ENCODE measurements around the gene SCNN1B. TPM values are rescaled to one million over a fixed set of nuclear protein-coding genes. Genes with fewer than 3 reads are reported as not detected.
"Not testable (repeated sequence)": the region's sequence is repeated elsewhere in the genome, so short reads cannot be mapped to it uniquely, and the experiment has no call there.

The SCNN1B gene
- total RNA-seq, 1 donor, result not detected

DNA sequence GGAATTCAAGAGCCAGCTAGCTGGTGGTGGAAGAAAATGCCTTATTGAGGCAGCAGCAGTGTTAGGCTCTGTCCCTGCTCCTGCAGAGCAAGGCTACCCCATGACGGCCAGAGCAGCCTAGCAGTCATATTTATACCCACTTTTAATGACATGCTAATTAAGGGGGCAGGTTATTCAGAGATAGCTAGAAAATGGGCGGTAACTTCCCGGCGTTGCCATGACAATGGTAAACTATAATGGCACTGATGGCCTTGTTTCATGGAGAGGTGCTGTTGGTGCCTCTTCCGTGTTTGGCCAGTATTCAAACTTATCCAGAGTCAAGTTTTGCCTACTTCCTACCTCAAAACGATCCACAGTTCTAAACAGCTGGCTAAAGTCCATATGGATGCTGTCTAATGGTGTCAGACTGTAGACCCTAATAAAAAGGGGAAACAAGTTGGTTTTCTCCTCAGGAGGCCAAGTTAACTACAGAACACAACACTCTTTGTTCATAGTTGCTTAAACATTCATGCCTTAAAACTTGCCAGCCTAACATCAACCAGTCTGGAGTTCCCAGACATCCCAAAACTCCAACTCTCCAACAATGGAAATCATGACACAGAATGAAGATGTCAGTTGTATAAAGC lies 3.7 kb upstream of the SCNN1B start:
- TF ChIP-seq, protein P1, sequence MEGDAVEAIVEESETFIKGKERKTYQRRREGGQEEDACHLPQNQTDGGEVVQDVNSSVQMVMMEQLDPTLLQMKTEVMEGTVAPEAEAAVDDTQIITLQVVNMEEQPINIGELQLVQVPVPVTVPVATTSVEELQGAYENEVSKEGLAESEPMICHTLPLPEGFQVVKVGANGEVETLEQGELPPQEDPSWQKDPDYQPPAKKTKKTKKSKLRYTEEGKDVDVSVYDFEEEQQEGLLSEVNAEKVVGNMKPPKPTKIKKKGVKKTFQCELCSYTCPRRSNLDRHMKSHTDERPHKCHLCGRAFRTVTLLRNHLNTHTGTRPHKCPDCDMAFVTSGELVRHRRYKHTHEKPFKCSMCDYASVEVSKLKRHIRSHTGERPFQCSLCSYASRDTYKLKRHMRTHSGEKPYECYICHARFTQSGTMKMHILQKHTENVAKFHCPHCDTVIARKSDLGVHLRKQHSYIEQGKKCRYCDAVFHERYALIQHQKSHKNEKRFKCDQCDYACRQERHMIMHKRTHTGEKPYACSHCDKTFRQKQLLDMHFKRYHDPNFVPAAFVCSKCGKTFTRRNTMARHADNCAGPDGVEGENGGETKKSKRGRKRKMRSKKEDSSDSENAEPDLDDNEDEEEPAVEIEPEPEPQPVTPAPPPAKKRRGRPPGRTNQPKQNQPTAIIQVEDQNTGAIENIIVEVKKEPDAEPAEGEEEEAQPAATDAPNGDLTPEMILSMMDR (IDR thresholded peaks at IDR 0.05; ENCODE audit: insufficient read depth, low read length), result no peak
- H3K4me3 ChIP-seq (ENCODE audit: low read depth, low read length), result no peak overlapping the region
- DNase-seq (ENCODE audit: low read depth), result no peak

DNA sequence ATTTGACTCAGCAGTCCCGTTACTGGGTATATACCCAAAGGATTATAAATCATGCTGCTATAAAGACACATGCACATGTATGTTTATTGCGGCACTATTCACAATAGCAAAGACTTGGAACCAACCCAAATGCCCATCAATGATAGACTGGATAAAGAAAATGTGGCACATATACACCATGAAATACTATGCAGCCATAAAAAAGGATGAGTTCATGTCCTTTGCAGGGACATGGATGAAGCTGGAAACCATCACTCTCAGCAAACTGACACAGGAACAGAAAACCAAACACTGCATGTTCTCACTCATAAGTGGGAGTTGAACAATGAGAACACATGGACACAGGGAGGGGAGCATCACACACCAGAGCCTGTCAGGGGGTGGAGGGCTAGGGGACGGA lies 2.3 kb upstream of the SCNN1B start:
- H3K4me3 ChIP-seq (ENCODE audit: low read depth, low read length); DNase-seq (ENCODE audit: low read depth): not testable (repeated sequence)

DNA sequence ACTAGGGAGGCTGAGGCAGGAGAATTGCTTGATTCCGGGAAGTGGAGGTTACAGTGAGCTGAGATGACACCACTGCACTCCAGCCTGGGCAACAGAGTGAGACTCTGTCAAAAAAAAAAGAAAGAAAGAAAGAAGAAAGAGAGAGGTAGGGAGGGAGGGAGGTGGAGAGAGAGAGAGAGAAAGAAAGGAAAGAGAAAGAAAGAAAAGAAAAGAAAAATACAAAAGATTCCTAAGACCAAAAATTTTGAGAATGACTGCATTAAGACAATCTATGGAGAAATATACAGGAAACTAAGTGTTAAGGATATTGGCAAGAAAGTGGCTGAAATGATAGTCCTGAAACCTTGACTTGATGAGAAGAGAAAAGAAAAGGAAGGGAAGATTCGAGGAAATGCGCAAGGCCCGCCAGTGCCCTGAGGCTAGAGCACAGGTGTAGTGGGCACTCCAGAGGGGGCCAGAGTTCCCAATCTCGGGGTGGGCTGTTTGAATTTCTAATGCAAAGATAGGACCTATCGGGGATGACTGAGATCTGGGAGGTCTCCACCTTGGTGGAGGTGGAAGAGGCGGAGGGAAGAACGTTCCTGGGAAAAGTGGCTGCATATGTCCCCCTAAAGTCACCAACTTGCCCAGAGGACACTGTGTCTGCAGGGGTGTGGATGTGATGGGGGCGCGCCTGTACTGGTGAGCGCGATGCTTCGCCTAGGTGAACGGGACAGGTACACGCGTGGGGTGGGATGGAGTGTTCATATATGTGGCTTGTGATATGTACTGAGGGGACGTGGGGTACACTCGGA lies 654 bp upstream of the SCNN1B start:
- DNase-seq (ENCODE audit: low read depth), result no peak
- TF ChIP-seq, protein P1 (IDR thresholded peaks at IDR 0.05; ENCODE audit: insufficient read depth, low read length), result no peak
- H3K4me3 ChIP-seq (ENCODE audit: low read depth, low read length), result no peak overlapping the region

DNA sequence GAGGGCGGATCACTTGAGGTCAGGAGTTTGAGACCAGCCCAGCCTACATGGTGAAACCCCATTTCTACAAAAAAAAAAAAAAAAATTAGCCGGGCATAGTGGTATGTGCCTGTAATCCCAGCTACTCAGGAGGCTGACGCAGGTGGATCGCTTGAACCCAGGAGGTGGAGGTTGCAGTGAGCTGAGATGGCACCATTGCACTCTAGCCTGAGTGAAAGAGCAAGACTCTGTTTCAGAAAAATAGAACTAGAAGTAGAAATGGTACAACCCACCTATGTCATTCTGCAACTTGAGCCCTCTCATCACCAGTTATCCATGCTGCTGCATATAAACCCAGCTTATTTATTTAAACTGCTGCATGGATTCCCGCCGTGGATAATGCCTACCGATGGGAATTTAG lies 1.6 kb downstream of the SCNN1B start:
- H3K4me3 ChIP-seq (ENCODE audit: low read depth, low read length), result no peak overlapping the region
- TF ChIP-seq, protein P1 (IDR thresholded peaks at IDR 0.05; ENCODE audit: insufficient read depth, low read length), result no peak
- no peak for DNase-seq (ENCODE audit: low read depth)

DNA sequence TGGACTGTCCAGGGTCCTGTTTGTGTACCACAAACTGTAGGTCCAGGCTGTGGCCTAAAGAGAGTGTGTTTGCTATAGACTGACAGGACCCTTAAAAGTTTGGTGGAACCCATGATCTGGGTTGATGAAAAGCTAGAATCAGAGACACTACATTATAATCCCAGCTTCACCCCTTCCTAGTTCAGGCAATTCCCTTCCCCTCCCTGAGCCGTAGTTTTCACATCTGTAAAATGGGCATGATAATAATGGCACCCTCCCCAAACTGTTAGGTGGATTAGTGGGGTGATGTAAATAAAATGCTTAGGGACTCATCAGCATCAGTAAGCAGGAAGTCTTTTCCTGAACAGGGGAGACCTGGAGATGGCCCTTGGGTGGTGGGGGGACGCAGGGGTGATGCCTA lies 2.5 kb downstream of the SCNN1B start:
- TF ChIP-seq, protein P1 (IDR thresholded peaks at IDR 0.05; ENCODE audit: insufficient read depth, low read length), result no peak
- no peak for DNase-seq (ENCODE audit: low read depth)
- no peak overlapping the region for H3K4me3 ChIP-seq (ENCODE audit: low read depth, low read length)

DNA sequence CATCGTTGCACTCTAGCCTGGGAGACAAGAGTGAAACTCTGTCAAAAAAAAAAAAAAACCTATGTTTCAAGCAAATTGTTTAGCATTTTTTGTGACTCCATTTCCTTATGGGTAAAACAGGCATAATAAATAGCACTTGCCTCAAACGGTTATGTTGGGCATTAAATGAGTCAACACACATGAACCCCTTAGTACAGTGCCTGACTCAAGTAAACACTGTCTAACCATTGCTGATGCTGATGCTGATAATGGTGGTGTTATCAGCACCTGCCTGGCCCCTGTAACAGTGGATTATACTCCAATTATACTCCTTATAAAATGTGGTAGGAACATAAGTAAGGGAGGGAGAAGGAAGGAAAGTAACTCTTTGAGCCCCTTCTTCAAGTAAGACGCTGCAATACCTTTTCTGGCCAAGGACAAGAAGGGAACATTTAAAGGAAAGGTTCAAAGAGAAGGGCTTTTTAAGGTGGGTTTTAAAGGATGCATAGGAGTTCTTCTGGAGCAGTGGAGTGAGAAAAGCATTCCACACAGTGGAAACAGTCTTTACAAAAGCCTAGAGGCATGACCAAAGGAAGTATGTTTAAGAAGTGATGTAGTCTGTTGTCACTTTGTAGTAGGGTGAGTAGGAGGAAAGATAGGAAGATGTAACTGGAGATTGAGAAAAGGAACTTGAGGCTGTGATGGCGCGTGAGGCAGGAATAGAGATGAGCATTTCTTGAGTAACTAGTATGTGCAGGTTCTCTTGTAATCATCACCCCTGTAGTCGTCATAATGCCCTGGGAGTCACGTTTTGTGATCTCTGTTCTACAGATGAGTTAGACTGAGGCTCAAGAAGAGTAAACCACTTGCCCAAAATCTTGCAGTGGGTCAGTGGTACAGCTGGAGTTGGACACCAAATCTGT lies 4.3 kb downstream of the SCNN1B start:
- no peak overlapping the region for H3K4me3 ChIP-seq (ENCODE audit: low read depth, low read length)
- TF ChIP-seq, protein P1 (IDR thresholded peaks at IDR 0.05; ENCODE audit: insufficient read depth, low read length), result no peak
- no peak for DNase-seq (ENCODE audit: low read depth)

DNA sequence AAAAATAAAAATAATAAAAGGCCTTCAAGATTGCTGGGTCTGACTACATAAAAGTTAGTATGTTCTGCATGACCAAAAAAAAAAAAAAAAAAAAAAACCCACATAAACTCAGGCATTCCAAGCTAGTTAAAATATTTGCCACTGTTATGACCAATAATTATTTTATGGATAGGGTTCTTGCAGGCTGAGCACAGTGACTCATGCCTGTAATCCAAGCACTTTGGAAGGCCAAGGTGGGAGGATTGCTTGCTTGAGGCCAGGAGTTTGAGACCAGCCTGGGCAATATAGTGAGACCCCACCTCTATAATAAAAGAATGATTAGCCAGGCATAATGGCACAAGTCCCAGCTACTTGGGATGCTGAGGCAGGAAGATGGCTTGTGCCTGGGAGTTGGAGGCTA lies 8.1 kb downstream of the SCNN1B start:
- DNase-seq (ENCODE audit: low read depth), result no peak
- TF ChIP-seq, protein P1 (IDR thresholded peaks at IDR 0.05; ENCODE audit: insufficient read depth, low read length), result no peak
- H3K4me3 ChIP-seq (ENCODE audit: low read depth, low read length), result no peak overlapping the region
